Transverse colon (tissue), 4 donors: ENCODE data around the gene MYH7B. TPM values are rescaled to one million over a fixed set of nuclear protein-coding genes. Genes with fewer than 3 reads are reported as not detected.

ENCODE experiments used
- DNase-seq: peaks from one replicate; pipeline ENCODE4 v3.0.0-alpha.2; 2019
- H3K27ac ChIP-seq, 4 donors: fragments of 200-600 bp; sonication (generic); 2 replicates each; pipeline ENCODE4 v1.5.1; 2016 to 2018; ENCODE audit warnings: inconsistent platforms in 4 of 4
- H3K27me3 ChIP-seq: fragments of 200-600 bp; sonication (generic); 2 replicates; pipeline ENCODE4 v1.5.1; 2017; ENCODE audit warnings: inconsistent platforms
- H3K36me3 ChIP-seq, 4 donors: fragments of 200-600 bp; sonication (generic); 2 replicates each; pipeline ENCODE4 v1.5.1; 2017 to 2019; ENCODE audit warnings: inconsistent platforms in 4 of 4
- H3K4me1 ChIP-seq, 4 donors: fragments of 200-600 bp; sonication (generic); 2 replicates each; pipeline ENCODE4 v1.5.1; 2017 to 2020; ENCODE audit warnings: inconsistent platforms in 4 of 4
- H3K4me3 ChIP-seq, 4 donors: fragments of 200-600 bp; sonication (generic); 1 replicate in 1 of 4; 2 replicates in 3 of 4; pipeline versions ENCODE4 v1.5.1 to v1.6.1; 2017 to 2019; ENCODE audit warnings: inconsistent platforms in 4 of 4
- H3K9me3 ChIP-seq, 2 donors: fragments of 200-600 bp; sonication (generic); 2 replicates each; pipeline ENCODE4 v1.5.1; 2017 to 2019; ENCODE audit warnings: inconsistent platforms in 2 of 2
- CTCF ChIP-seq, 5 experiments: fragments of 200-600 bp in 3 of 5; fragments of 450-650 bp in 2 of 5; sonication (generic) in 3 of 5; IDR thresholded peaks; 1 replicate in 2 of 5; 2 replicates in 3 of 5; pipeline ENCODE4 v1.5.1; 2016 to 2017; ENCODE audit warnings: antibody characterized with exemption in 5 of 5, inconsistent platforms in 3 of 5, mild to moderate bottlenecking in 2 of 5, moderate library complexity in 1 of 5
- EP300 ChIP-seq: sonication (generic); formaldehyde crosslinking; IDR thresholded peaks from one replicate; pipeline ENCODE4 v1.6.1; 2017; ENCODE audit warnings: antibody characterized with exemption, low read depth
- POLR2A ChIP-seq: fragments of 450-650 bp; IDR thresholded peaks from one replicate; pipeline ENCODE4 v1.6.1; 2016; ENCODE audit warnings: antibody characterized with exemption, mild to moderate bottlenecking, moderate library complexity
- POLR2AphosphoS5 ChIP-seq, 3 donors: sonication (generic); formaldehyde crosslinking; IDR thresholded peaks; one replicate each; pipeline ENCODE4 v1.6.1; 2016; ENCODE audit warnings: antibody characterized with exemption in 3 of 3
- WGBS, 2 donors: methylation state at CpG; one replicate each; pipeline ENCODE4 v1.1.5; 2018; ENCODE audit warnings: low coverage in 1 of 2; 5-methylcytosine and 5-hydroxymethylcytosine counted together
- in situ Hi-C, 4 donors: fragments of 200-750 bp; cut with MboI; loops; one replicate each; pipeline versions ENCODE4 v1.15.0 to v1.15.1; 2017; ENCODE audit warnings: low sequenced_read_pairs in 3 of 4, low pct_ligation_motif_present in 1 of 4, low pct_unique_long_range_greater_than_20kb in 1 of 4
- intact Hi-C: fragments of 100-400 bp; cut with DNase I; formaldehyde crosslinking; loops from one replicate; pipeline ENCODE4 v1.15.1; 2023; ENCODE audit warnings: low total_unique reads
- total RNA-seq, 4 donors: library from RNA; depleted of rRNA; stranded (reverse); fragments of >200 nt; gene quantifications; one replicate each; pipeline ENCODE4 v1.1.0, GENCODE V29; 2016

Gene MYH7B
- total RNA-seq, 4 donors from 2014 or later = 0.20 to 0.75 (median 0.52) TPM

DNA sequence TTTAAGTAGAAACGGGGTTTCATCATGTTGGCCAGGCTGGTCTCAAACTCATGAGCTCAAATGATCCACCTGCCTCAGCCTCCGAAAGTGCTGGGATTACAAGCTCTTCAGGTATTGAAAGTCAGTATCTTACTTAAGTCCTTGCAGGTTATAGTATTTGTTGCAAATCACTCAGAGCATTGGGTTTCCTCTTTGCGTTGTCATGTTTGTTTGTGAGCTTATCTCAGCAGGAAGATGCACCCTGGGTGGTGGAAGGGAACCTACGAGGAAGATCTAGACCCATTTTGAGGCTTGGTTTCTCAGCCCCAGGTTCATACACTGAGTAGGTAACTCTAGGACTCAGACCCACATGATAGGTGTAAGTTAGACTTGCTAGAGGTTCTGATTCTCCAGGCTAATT, 18.6 kb downstream of the MYH7B start:
- TF ChIP-seq POLR2AphosphoS5 (IDR thresholded peaks at IDR 0.05) (no peak), CTCF (IDR thresholded peaks at IDR 0.05) (no peak), POLR2A (no peak), EP300 (no peak)
- no peaks in the 10 kb centered on the region for H3K9me3 ChIP-seq
- 81 to 100% methylated on average over 1 to 4 of the region's 4 CpGs for WGBS, 2 donors
- intact Hi-C loops = no loop called here
- in situ Hi-C loops = no loop called here
- no peak overlapping the region for H3K4me3 ChIP-seq
- H3K27me3 ChIP-seq = no peaks in the 10 kb centered on the region
- no peaks in the 10 kb centered on the region for H3K36me3 ChIP-seq
- H3K4me1 ChIP-seq = no peaks in the 10 kb centered on the region
- DNase-seq = no peak
- H3K27ac ChIP-seq = no peak overlapping the region

- in situ Hi-C loops (no loop called here), intact Hi-C loops (no loop called here)
- no peaks in the 10 kb centered on the region for H3K9me3 ChIP-seq
- TF ChIP-seq POLR2AphosphoS5 (IDR thresholded peaks at IDR 0.05) = no peak
- TF ChIP-seq CTCF (IDR thresholded peaks at IDR 0.05) = no peak
- no peak for TF ChIP-seq POLR2A
- WGBS, 2 donors = 73 to 78% methylated on average over 3 to 12 of the region's 12 CpGs
- no peaks in the 10 kb centered on the region for H3K36me3 ChIP-seq
- no peak for DNase-seq
- H3K4me1 ChIP-seq = peaks cover 0 to 7% (median 2%) of the 10 kb centered on the region in 4 donors
- H3K27ac ChIP-seq = no peak overlapping the region
- no peaks in the 10 kb centered on the region for H3K27me3 ChIP-seq
- no peak overlapping the region for H3K4me3 ChIP-seq
Observed at GRCh38 chr20:34976286-34976685, 20.6 kb downstream of the MYH7B start.

GRCh38 chr20:34977365-34978091, 21.9 kb downstream of the MYH7B start:
- H3K27me3 ChIP-seq = peaks cover under 1% of the 10 kb centered on the region
- TF ChIP-seq POLR2A = no peak
- no peak overlapping the region for H3K4me3 ChIP-seq
- no peak overlapping the region for H3K27ac ChIP-seq
- H3K36me3 ChIP-seq = no peaks in the 10 kb centered on the region
- peaks cover 0 to 10% (median 4%) of the 10 kb centered on the region in 4 donors for H3K4me1 ChIP-seq
- no peak for DNase-seq
- H3K9me3 ChIP-seq = no peaks in the 10 kb centered on the region
- in situ Hi-C loops (no loop called here), intact Hi-C loops (no loop called here)
- WGBS, 2 donors = 60 to 70% methylated on average over 1 to 15 of the region's 17 CpGs

DNA sequence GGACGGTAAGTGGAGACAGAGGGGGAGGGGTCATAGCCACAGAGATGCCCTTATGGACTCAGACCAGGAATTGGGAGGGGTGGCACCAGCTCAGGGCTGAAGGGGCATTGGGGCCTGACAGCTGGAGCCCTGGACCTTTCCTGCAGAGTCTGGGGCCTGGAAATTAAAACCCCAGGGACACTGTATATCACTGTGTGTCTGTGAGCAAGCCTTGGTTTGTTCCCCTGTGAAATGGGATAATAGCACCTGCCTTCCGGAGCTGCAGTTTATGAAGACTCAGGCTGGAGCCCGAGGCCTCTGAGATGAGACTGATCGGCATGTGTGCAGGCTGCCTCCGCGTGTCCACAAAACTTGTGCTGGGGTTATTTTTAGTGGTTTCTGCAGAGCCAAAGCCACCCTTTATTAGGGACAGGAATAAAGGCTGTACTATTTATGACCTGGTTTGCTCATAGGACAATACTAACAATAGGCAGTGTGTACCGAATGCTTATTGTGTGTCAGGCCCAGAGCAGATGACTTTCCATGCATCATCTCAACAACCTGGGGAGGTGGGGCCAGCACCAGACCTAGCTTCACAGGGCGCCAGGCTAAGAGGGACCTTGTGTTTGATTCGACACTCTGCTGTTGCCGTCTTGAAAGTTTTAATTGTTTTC, 22.6 kb downstream of the MYH7B start:
- Histone ChIP-seq H3K36me3 (no peaks in the 10 kb centered on the region), H3K4me1 (peaks cover 0 to 11% (median 6%) of the 10 kb centered on the region in 4 donors), H3K27ac (no peak overlapping the region), H3K4me3 (no peak overlapping the region), H3K27me3 (peaks cover 4% of the 10 kb centered on the region), H3K9me3 (no peaks in the 10 kb centered on the region)
- in situ Hi-C loops = no loop called here
- intact Hi-C loops = no loop called here
- DNase-seq = no peak
- TF ChIP-seq EP300 = no peak
- TF ChIP-seq POLR2A = no peak
- TF ChIP-seq CTCF (IDR thresholded peaks at IDR 0.05) = no peak
- no peak for TF ChIP-seq POLR2AphosphoS5 (IDR thresholded peaks at IDR 0.05)
- 84 to 90% methylated on average over 2 to 10 of the region's 10 CpGs for WGBS, 2 donors
